HL-60/S4 treated with retinoic acid at 250 ng/mL for 4 days and 3 days (cell line): ENCODE measurements around the gene ARHGEF4.

Source experiments
- in situ Hi-C: fragments of 300-500 bp; cut with MboI; formaldehyde crosslinking; loops from 2 replicates; pipeline ENCODE4 v1.7.0; 2022; ENCODE audit warnings: low sequenced_read_pairs

Gene ARHGEF4

GRCh38 chr2:131034122-131035051 lies 197.7 kb downstream of the ARHGEF4 start:
- in situ Hi-C loops = no loop called here

GRCh38 chr2:131035112-131035825 lies 198.6 kb downstream of the ARHGEF4 start:
- in situ Hi-C loops = no loop called here

- in situ Hi-C loops = no loop called here
These were observed 199.1 kb downstream of the ARHGEF4 start for GRCh38 chr2:131035826-131036231.

- in situ Hi-C loops = no loop called here
These were observed 199.6 kb downstream of the ARHGEF4 start for GRCh38 chr2:131036269-131036668.

GRCh38 chr2:131036696-131037397 lies 200.1 kb downstream of the ARHGEF4 start:
- in situ Hi-C loops = no loop called here

GRCh38 chr2:131037398-131038257 lies 200.9 kb downstream of the ARHGEF4 start:
- in situ Hi-C loops = no loop called here

- in situ Hi-C loops = no loop called here
These were observed 201.8 kb downstream of the ARHGEF4 start for GRCh38 chr2:131038258-131039100.

- in situ Hi-C loops = no loop called here
These were observed 202.4 kb downstream of the ARHGEF4 start for GRCh38 chr2:131039101-131039440.

- in situ Hi-C loops = no loop called here
These were observed 202.8 kb downstream of the ARHGEF4 start for GRCh38 chr2:131039535-131039907.

- in situ Hi-C loops = no loop called here
These were observed 203.4 kb downstream of the ARHGEF4 start for GRCh38 chr2:131039908-131040660.

GRCh38 chr2:131040661-131041401 lies 204.1 kb downstream of the ARHGEF4 start:
- in situ Hi-C loops = no loop called here

GRCh38 chr2:131041402-131042147 lies 204.9 kb downstream of the ARHGEF4 start:
- in situ Hi-C loops = no loop called here

GRCh38 chr2:131042148-131042775 lies 205.5 kb downstream of the ARHGEF4 start:
- in situ Hi-C loops = no loop called here

- in situ Hi-C loops = no loop called here
These were observed 206.7 kb downstream of the ARHGEF4 start for GRCh38 chr2:131043199-131044074.

- in situ Hi-C loops = no loop called here
These were observed 207.5 kb downstream of the ARHGEF4 start for GRCh38 chr2:131044075-131044756.

GRCh38 chr2:131044757-131045150 lies 208.0 kb downstream of the ARHGEF4 start:
- in situ Hi-C loops = no loop called here
